ENCODE measurements around the gene KLHDC4.

DNA sequence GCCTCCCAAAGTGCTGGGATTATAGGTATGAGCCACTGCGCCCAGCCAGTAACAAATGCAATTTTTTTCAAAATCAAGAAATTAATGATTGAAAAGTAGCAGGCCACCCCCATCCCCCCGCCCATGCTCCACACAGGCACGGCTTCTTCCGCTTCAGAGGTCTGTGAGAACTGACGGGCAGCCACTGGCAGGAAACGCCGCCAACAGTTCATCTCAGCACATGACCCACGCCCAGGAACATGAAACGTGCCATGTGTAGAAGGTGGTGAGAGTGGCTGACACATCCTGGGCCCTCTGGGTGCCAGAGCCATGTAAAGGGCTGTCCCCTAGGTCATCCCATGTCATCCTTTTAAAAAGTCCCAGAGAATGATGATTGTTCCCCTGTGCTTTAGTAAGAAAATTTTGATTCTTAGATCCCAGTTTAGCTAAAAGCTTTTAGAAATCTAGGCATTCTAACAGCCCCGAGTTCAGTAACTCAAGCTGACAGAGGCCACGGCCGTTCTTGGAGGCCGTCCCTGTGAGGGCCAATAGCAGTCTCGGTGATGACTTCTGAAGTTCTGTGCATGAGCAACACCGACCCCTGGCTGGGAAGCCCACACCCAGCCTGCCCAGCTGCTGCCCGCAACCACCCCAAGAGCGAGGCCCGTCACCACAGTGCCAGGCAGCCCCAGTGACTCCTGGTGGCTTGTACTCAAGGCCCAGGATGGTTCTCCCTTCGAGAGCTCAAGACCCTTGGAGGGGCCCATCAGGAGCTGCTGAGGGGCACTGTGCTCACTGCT lies 52.1 kb downstream of the KLHDC4 start:
- TF ChIP-seq, protein P1, sequence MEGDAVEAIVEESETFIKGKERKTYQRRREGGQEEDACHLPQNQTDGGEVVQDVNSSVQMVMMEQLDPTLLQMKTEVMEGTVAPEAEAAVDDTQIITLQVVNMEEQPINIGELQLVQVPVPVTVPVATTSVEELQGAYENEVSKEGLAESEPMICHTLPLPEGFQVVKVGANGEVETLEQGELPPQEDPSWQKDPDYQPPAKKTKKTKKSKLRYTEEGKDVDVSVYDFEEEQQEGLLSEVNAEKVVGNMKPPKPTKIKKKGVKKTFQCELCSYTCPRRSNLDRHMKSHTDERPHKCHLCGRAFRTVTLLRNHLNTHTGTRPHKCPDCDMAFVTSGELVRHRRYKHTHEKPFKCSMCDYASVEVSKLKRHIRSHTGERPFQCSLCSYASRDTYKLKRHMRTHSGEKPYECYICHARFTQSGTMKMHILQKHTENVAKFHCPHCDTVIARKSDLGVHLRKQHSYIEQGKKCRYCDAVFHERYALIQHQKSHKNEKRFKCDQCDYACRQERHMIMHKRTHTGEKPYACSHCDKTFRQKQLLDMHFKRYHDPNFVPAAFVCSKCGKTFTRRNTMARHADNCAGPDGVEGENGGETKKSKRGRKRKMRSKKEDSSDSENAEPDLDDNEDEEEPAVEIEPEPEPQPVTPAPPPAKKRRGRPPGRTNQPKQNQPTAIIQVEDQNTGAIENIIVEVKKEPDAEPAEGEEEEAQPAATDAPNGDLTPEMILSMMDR (IDR thresholded peaks at IDR 0.05): no peak
- no peak for TF ChIP-seq SMC3 (IDR thresholded peaks at IDR 0.05; ENCODE audit: low read depth, low read length)
- TF ChIP-seq POLR2AphosphoS5 (IDR thresholded peaks at IDR 0.05; ENCODE audit: low read depth, low read length): no peak
- TF ChIP-seq NFIC (IDR thresholded peaks at IDR 0.05; ENCODE audit: borderline replicate concordance): no peak
- no peak for TF ChIP-seq USF2 (IDR thresholded peaks at IDR 0.05; ENCODE audit: borderline replicate concordance, low read depth, low read length)
- no peak for TF ChIP-seq EP300 (IDR thresholded peaks at IDR 0.05; ENCODE audit: borderline replicate concordance in 1 of 2, low read depth in 1 of 2, low read length in 1 of 2)
- no peak for TF ChIP-seq RAD21 (IDR thresholded peaks at IDR 0.05; ENCODE audit: low read length)
- TF ChIP-seq, protein P2, sequence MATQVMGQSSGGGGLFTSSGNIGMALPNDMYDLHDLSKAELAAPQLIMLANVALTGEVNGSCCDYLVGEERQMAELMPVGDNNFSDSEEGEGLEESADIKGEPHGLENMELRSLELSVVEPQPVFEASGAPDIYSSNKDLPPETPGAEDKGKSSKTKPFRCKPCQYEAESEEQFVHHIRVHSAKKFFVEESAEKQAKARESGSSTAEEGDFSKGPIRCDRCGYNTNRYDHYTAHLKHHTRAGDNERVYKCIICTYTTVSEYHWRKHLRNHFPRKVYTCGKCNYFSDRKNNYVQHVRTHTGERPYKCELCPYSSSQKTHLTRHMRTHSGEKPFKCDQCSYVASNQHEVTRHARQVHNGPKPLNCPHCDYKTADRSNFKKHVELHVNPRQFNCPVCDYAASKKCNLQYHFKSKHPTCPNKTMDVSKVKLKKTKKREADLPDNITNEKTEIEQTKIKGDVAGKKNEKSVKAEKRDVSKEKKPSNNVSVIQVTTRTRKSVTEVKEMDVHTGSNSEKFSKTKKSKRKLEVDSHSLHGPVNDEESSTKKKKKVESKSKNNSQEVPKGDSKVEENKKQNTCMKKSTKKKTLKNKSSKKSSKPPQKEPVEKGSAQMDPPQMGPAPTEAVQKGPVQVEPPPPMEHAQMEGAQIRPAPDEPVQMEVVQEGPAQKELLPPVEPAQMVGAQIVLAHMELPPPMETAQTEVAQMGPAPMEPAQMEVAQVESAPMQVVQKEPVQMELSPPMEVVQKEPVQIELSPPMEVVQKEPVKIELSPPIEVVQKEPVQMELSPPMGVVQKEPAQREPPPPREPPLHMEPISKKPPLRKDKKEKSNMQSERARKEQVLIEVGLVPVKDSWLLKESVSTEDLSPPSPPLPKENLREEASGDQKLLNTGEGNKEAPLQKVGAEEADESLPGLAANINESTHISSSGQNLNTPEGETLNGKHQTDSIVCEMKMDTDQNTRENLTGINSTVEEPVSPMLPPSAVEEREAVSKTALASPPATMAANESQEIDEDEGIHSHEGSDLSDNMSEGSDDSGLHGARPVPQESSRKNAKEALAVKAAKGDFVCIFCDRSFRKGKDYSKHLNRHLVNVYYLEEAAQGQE (IDR thresholded peaks at IDR 0.05; ENCODE audit: low read depth, low read length): no peak
- no peak for TF ChIP-seq FOXJ3 (CRISPR knock-in tag; IDR thresholded peaks at IDR 0.05)

All from SK-N-SH (cell line).